Nephron (organoid): ENCODE results near the gene SPACA9.

Experiments
- H3K27ac Mint-ChIP-seq, 3 experiments: 2 replicates each; pipeline ENCODE4 v1.8.0; 2020; ENCODE audit warnings: mixed read lengths in 3 of 3, mild to moderate bottlenecking in 2 of 3, moderate library complexity in 1 of 3
- H3K27me3 Mint-ChIP-seq: 2 replicates; pipeline ENCODE4 v1.8.0; 2021; ENCODE audit warnings: low read depth, mild to moderate bottlenecking, moderate library complexity, mixed read lengths
- H3K36me3 Mint-ChIP-seq: 2 replicates; pipeline ENCODE4 v1.8.0; 2020; ENCODE audit warnings: low read depth, mixed read lengths
- H3K4me1 Mint-ChIP-seq: 2 replicates; pipeline ENCODE4 v1.8.0; 2020; ENCODE audit warnings: mixed read lengths
- H3K4me3 Mint-ChIP-seq, 3 experiments: 2 replicates each; pipeline ENCODE4 v1.8.0; 2020; ENCODE audit warnings: mild to moderate bottlenecking in 3 of 3, mixed read lengths in 3 of 3, moderate library complexity in 2 of 3
- H3K9me3 Mint-ChIP-seq: 2 replicates; pipeline ENCODE4 v1.8.0; 2020; ENCODE audit warnings: mixed read lengths
- TF ChIP-seq, protein P1 (sequence below), 3 experiments: fragments of 200-600 bp; sonication (generic); IDR thresholded peaks; one replicate each; pipeline ENCODE4 v1.5.0; 2021; ENCODE audit warnings: antibody characterized with exemption in 3 of 3; ENCODE audit not compliant: unreplicated experiment in 3 of 3

The SPACA9 gene

GRCh38 chr9:132901858-132902831, 23.4 kb downstream of the SPACA9 start:
- TF ChIP-seq, protein P1, sequence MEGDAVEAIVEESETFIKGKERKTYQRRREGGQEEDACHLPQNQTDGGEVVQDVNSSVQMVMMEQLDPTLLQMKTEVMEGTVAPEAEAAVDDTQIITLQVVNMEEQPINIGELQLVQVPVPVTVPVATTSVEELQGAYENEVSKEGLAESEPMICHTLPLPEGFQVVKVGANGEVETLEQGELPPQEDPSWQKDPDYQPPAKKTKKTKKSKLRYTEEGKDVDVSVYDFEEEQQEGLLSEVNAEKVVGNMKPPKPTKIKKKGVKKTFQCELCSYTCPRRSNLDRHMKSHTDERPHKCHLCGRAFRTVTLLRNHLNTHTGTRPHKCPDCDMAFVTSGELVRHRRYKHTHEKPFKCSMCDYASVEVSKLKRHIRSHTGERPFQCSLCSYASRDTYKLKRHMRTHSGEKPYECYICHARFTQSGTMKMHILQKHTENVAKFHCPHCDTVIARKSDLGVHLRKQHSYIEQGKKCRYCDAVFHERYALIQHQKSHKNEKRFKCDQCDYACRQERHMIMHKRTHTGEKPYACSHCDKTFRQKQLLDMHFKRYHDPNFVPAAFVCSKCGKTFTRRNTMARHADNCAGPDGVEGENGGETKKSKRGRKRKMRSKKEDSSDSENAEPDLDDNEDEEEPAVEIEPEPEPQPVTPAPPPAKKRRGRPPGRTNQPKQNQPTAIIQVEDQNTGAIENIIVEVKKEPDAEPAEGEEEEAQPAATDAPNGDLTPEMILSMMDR (IDR thresholded peaks at IDR 0.05; ENCODE audit: unreplicated experiment in 3 of 3): peak; percentile 89 to 95 (median 94)
- Mint-ChIP-seq H3K9me3 (no peaks in the 10 kb centered on the region), H3K27ac (no peak overlapping the region)

DNA sequence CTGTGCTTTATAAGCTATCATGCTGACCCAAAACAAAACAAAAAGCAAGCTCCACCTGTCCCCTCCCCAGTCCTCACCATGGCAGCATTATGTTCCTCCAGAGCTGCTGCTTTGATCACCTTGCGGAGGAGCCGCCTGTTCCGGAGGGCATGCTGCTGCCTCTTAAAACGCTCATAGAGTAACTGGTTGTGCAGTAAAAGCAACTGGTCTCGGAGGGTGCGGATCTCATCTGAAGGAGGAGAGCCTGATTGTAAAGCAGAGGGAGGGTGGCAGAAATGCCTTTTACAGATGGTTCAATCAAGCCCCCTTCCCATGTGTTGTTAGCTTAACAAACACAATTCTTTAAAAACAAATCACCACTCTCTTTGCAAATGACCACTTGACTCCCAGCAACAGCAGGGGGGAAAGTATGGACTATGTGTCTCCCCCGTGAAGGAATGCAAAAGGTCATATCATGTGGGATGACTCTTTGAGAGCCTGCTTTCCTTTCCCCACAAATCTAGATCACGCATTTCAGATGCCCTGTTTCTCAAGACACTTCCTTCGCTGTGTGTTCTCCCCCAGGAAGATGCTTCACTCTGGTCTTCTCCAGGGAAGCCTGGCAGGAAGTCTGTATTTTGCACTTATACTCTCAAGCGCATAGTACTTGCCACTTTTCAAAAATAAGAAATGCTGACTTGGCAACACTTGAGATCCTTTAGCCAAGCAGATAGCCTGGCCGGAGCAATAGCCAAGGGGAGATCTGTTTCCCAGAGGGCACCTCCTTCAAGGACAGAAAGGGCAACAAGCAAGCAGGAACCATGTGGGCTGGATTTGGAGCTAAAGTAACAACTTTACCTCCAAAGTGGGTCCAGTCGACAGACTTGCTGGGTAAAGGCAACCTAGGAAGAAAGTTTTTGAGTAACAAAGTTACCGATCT, 25.1 kb downstream of the SPACA9 start:
- H3K4me1 Mint-ChIP-seq: no peaks in the 10 kb centered on the region
- no peaks in the 10 kb centered on the region for H3K27me3 Mint-ChIP-seq

More at GRCh38 chr9:132901858-132902831, 23.4 kb downstream of the SPACA9 start:
- no peaks in the 10 kb centered on the region for H3K27me3 Mint-ChIP-seq
- no peak overlapping the region for H3K4me3 Mint-ChIP-seq
- H3K4me1 Mint-ChIP-seq: no peaks in the 10 kb centered on the region
- H3K36me3 Mint-ChIP-seq: peaks cover 76% of the 10 kb centered on the region

GRCh38 chr9:132905726-132906125, 27.0 kb downstream of the SPACA9 start:
- no peaks in the 10 kb centered on the region for H3K9me3 Mint-ChIP-seq
- H3K36me3 Mint-ChIP-seq: peaks cover 67% of the 10 kb centered on the region
- TF ChIP-seq, protein P1 (IDR thresholded peaks at IDR 0.05; ENCODE audit: unreplicated experiment in 3 of 3): no peak

More for the DNA sequence above, 25.1 kb downstream of the SPACA9 start:
- Mint-ChIP-seq H3K27ac (no peak overlapping the region), H3K9me3 (no peaks in the 10 kb centered on the region), H3K4me3 (no peak overlapping the region), H3K36me3 (peaks cover 68% of the 10 kb centered on the region)
- TF ChIP-seq, protein P1 (IDR thresholded peaks at IDR 0.05; ENCODE audit: unreplicated experiment in 3 of 3): no peak

DNA sequence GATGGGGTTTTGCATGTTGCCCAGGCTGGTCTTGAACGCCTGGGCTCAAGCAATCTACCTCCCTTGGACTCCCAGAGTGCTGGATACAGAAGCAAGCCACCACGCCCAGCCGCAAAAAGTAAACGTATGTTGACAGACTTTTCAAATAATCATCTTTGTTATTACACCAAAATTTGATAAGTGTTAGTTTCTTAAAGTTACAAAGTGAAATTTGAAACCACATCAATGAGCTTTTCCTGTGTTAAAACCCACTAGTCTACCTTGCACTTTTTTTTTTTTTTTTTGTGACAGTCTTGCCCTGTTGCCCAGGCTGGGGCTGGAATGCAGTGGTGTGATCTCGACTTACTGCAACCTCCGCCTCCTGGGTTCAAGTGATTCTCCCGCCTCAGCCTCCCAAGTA, 29.9 kb downstream of the SPACA9 start:
- Mint-ChIP-seq H3K27ac (no peak overlapping the region), H3K4me3 (no peak overlapping the region), H3K9me3 (no peaks in the 10 kb centered on the region), H3K36me3 (peaks cover 64% of the 10 kb centered on the region), H3K27me3 (no peaks in the 10 kb centered on the region), H3K4me1 (no peaks in the 10 kb centered on the region)
- TF ChIP-seq, protein P1 (IDR thresholded peaks at IDR 0.05; ENCODE audit: unreplicated experiment in 3 of 3): no peak

More at GRCh38 chr9:132905726-132906125, 27.0 kb downstream of the SPACA9 start:
- H3K27ac Mint-ChIP-seq: no peak overlapping the region
- no peaks in the 10 kb centered on the region for H3K27me3 Mint-ChIP-seq
- no peak overlapping the region for H3K4me3 Mint-ChIP-seq
- no peaks in the 10 kb centered on the region for H3K4me1 Mint-ChIP-seq

DNA sequence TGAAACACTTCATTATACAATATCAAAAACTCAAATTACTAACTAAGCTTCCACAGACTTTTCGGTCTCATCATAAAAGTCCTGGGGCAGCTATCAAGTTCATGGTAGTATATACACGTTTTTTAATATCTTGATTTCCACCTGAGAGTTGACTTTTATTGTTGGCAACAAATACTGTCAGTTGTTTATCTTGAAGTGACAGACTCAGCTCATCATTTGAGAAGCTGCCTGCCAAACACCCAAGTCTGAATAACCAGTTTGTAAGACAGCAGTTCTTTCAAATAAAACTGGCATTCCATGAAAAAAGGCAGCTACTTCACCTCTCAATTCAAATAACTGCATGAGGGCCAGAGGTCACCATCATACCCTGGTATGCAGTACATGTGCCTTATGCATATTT, 30.6 kb downstream of the SPACA9 start:
- Mint-ChIP-seq H3K27me3 (no peaks in the 10 kb centered on the region), H3K4me3 (no peak overlapping the region), H3K36me3 (peaks cover 62% of the 10 kb centered on the region), H3K4me1 (no peaks in the 10 kb centered on the region), H3K27ac (no peak overlapping the region), H3K9me3 (no peaks in the 10 kb centered on the region)
- TF ChIP-seq, protein P1 (IDR thresholded peaks at IDR 0.05; ENCODE audit: unreplicated experiment in 3 of 3): no peak
